GM21423 (cell line): ENCODE results near the gene PDGFA.
"Not testable (repeated sequence)": the region's sequence is repeated elsewhere in the genome, so short reads cannot be mapped to it uniquely, and the experiment has no call there.

Experiments used
- ATAC-seq: cut with Tn5 transposase; IDR thresholded peaks from one replicate; pipeline ENCODE4 v1.9.1; 2021; ENCODE audit warnings: mild to moderate bottlenecking, moderate library complexity; ENCODE audit not compliant: unreplicated experiment

Gene PDGFA

DNA sequence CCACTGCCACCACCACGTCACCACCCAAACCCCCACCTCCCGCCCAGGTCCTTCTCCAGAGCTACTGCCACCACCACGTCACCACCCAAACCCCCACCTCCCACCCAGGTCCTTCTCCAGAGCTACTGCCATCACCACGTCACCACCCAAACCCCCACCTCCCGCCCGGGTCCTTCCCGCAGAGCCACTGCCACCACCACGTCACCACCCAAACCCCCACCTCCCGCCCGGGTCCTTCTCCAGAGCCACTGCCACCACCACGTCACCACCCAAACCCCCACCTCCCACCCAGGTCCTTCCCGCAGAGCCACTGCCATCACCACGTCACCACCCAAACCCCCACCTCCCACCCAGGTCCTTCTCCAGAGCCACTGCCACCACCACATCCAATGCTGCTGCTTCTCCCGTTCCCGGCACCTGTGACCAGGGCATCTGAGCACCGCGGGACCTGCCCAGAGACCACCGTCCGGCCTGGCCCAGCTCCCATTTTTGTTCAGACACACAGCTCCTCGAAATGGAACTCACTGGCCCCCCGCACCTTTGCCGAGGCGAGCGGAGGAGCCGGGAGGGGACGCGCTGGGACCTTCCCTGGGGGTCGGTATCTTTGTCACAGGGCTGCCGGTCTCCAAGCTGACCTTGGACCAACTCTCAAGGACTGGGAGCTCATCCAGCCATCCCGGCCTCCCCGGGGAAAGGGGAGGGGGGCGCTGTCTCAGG lies 32.7 kb upstream of the PDGFA start:
- not testable (repeated sequence) for ATAC-seq

DNA sequence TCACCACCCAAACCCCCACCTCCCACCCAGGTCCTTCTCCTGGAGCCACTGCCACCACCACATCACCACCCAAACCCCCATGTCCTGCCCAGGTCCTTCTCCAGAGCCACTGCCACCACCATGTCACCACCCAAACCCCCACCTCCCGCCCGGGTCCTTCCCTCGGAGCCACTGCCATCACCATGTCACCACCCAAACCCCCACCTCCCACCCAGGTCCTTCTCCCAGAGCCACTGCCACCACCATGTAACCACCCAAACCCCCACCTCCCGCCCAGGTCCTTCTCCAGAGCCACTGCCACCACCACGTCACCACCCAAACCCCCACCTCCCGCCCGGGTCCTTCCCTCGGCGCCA lies 31.9 kb upstream of the PDGFA start:
- not testable (repeated sequence) for ATAC-seq

DNA sequence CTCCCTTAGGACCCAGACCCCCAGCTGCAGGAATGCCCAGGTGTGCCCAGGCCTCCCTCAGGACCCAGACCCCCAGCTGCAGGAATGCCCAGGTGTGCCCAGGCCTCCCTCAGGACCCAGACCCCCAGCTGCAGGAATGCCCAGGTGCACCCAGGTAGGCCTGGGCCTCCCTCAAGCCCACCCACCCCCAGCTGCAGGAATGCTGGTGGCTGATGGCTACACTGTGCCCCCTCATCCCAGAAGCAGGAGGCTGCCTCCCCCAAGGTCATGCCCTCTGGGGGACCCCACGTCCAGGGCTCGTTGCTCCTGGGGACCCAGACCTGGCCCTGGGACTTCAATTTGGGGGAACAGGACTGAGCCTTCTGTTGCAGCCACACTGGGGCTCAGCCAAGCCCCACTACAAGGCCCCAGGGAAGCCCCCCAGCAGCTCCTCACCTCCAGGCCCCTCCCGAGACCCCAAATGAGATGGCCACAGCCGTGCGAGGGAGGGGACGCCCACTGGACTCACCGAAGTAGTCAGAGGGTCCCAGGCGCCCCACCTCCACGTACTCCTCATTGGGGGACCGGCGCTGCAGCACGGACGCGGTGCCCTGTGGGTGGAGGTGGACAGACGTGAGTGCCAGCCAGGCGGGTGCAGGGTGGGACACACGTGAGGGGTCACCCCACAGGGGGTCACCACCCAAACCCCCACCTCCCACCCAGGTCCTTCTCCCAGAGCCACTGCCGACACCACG lies 31.4 kb upstream of the PDGFA start:
- no peak for ATAC-seq

DNA sequence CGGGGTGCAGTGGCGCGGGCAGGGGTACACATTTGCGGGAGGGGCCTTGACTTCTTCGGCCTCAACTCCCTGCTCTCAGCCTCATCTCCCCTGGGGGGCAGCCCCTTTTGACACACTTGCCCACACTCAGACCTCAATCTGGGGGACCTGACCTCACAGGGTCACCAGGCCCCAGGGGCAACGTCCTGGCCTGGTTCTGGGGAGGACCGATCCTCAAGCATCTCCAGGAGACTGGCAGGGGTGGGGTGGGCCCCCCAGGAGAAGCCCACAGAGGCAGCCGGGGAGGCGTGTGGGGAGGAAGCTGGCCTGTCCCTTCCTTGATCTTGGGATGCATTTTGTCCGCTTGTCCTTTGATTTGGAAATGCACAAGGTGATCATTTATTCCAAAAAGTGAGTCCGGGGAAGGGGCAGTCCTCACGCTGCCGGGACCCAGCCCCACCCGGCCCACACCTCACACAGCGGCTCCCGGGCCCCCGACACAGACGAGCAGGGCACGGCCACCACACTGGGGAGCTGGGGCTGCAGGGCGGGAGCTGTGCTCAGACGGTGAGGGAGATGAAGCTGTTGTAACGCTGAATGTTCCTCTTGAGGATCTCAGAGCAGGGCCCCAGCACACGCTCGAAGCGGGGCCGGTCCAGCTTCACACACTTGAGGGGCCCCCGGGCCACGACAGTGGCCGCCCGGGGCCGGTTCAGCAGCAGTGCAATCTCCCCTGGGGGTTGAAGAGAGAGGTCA lies 30.4 kb upstream of the PDGFA start:
- ATAC-seq, result no peak

DNA sequence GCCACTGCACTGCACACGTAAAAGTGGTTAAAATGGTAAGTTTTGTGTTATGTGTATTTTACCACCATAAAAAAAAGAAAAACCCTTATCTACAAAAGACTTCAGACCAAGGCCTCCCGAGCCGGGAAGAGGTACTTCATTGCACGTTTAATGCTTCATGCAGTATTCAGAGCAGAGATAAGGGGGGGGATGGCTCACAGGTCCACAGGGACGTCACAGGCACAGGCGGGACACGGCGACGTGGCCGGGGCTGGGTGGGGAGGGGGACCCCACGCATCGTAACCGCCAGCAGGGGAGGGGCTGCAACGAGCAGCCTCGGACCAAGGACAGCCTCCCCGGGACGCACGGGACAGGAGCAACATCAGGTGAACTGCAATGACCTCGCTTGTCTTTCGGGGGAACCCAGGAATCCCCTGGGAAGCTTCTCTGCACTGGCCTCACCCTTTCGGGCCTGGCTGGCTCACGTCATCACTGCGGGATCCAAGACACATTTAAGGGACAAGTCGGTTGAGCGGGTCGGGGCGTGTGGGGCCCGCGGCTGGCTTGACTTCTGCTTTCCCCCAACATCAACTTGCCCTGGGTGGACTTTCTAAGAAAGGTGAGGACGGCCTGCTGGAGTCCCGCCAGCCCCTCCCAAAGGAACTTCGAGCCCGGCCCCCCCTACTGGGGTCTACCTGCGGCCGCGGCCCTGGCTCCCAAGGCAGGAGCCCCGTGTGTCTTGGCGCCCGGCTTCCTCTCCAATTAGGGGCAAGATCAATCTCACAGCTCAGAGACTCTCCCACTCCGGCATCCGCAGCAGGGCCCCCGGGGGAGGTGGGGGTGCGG lies 29.6 kb upstream of the PDGFA start:
- no peak for ATAC-seq

DNA sequence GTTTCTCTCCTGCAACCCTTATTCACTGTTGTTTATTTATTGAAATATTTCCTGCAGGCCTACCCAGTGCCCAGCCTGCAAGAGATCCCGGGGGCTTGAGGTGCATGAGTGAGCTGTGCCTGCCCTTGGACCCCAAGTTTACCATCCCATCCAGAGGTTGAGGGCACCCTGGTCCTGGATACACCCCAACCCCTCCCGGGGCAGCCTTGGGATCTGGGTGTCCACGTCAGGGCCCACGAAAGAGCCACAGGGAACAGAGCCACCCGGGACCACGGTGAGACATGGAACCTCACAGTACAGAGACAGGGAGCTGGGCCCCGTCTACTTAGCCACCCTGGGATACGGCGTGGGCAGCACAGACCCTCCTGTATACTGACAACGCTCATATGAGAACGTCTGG lies 28.8 kb upstream of the PDGFA start:
- no peak for ATAC-seq

DNA sequence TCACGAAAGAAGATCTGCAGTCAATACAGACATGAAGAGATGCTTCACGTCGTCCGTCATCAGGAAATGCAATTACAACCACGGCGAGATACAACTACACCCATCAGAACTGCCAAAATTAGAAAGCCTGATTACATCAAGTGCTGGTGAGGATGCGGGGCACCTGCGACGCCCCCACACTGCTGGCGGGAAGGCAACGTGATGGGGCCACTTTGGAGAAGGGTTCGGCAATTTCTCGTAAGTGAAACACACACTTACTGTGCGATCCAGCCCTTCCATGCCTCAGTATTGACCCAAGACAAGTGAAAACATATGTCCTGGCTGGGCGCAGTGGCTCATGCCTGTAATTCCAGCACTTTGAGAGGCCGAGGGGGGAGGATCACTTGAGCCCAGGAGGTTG lies 25.8 kb upstream of the PDGFA start:
- ATAC-seq, result no peak

DNA sequence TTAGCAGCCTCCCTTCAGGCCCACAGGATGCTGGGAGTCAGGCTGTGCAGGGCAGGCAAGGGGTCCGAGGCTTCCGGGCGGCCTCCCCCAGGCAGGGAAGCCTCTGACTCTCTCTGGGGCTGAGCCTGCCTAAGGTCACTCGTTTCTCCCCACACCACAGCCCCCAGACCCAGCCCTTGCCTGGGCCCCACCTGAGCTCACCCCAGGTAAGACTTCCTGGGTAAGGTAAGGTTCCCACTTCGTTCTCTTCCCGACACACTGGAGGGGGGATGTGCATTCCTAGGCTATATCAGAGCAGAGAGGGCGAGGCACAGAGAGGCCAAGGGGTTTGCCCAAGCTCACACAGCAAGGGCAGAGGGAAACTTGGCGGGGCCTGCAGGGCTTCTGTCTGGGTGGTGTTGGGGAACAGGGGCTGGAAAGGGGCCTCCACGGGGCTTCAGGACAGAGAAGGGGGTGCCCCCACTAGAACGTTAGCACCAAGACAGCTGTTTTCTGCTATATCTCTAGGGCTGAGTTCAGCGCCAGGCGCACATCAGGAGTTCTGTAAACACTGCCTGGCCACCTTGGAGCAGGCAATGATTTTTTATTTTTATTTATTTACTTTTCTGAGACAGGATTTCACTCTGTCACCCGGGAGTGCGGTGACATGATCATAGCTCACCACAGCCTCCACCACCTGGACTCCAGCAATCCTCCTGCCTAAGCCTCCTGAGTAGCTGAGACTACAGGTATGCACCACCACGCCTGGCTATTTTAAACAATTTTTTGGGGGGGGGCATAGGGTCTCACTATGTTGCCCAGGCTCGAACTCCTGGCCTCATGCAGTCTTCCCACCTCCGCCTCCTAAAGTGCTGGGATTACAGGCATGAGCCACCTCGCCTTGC lies 24.9 kb upstream of the PDGFA start:
- no peak for ATAC-seq

DNA sequence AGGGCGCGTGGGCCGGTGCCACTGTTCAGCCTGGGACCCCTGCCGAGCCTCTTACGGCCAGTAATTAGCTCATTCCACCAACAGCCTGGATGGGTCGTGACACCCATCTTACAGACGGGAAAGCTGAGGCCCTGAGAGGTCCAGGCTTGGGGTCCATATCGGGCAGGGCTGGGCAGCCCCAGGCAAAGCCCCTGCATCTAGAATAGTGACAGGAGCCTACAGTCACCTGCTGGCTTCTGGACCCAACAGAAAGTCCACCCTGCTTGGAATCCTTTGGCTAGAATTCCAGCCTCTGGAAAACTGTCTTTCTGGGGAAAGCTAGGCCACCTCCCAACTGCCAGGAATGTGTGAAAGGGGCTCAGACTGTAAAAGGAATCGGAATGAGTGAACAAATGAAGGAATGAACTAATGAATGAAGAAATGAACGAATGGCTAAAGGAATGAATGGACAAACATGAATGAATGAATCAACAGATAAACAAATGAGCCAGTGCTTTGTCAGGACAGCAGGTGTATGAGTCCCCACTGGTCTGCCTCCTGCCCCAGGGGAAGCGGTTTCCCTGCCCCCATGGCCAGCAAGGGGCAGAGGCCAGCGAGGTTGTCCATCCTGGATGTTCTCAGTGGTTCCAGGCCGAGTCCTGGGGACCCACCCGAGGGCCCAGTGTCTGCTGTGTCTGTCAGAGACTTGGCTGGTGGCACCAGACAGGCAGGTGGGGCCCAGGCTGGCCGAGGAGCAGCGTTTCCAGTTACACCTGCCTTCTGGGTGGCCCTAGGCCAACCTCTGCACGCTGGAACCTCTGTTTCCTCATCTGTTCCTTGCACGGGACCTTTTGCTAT lies 24.1 kb upstream of the PDGFA start:
- no peak for ATAC-seq

DNA sequence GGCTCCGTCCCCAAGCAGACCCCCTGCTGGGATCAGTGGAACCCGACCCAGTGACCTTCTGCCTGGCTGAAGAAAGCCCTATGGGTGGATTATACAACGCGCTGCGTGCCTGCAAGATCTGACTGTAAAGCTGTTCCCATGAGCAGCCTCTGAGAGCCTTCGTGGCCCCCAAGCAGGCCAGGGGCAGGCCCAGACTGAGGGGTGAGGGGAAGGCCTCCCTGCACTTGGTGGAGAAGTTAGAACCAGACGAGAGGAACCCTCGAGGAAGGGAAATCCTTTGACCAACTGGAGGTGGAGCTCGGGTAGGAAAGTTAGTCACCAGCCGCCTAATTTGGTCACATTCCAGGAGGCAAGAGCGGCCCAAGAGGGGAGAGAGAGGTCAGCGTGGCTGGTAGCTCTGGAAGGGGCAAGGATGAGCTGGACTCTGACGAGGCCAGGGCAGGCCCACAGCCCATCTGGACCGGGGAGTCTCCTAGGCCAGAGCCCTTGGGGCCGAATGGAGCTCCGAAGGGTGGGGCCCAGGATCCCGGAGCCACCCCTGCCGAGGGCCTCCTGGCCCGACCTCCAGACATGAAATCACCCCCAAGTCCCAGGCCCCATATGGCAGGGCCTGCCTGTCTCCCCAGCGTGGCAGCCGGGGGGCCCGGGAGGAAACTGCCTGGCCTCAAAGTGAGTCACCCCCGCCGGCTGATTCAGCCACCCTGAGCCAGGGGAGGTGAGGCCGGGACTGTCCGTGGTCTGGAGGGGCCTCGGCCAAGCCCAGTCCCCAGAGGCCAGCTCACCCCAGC lies 23.3 kb upstream of the PDGFA start:
- no peak for ATAC-seq

DNA sequence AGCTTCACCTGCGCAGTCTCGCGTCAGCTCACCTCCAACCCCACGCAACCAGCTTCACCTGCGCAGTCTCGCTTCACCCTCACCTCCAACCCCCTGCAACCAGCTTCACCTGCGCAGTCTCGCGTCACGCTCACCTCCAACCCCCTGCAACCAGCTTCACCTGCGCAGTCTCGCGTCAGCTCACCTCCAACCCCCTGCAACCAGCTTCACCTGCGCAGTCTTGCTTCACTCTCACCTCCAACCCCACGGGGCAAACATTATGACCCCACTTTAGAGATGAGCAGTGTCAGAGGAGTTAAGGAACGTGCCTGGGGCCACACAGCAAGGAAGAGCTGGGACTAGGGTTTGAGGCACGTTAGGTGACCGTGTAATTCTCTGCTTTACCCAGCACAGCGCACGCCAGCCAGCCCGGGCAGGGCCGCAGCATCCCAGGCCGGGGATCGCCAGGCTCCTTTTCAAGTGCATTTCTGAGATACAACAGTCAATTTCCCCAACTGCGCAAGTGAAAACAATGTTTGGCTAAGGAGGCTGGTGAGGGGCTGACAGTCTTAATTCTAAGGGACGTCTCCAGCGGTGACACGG lies 22.6 kb upstream of the PDGFA start:
- no peak for ATAC-seq

DNA sequence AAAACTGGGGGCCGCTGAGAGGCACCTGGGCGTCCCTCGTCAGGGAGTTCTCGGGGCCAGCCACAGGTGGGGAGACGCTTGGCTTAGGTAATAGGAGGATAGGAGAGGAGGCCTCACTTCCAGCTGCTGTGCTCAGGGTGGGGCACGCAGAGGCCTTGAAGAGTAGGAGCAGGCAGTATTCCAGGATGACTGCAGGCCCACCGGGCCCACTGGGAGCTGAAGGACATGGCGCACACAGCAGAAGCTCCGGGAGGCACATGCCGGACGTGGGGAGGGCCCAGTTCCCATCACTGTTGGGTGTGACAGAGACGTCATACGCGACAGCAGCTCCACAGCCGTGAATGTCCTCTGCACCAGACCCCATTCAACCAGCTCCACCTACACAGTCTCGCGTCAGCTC lies 22.0 kb upstream of the PDGFA start:
- ATAC-seq, result no peak

DNA sequence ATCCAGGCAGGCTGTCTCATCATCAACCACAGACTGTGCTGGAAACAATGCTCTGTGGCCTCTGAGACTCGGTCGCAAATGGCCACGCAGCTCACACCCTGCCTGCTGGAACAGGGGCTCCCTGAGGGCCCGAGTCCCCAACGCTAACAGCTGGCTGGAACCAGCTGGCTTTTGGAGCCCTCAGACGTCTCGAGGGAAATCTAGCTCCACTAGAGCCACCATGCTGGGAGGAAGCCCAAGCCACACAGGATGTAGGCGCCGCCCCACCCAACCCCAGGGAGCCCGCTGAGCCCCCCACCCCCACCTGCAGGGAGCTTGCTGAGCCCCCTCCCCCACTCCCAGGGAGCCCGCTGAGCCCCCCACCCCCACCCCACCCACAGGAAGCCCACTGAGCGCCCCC lies 21.4 kb upstream of the PDGFA start:
- no peak for ATAC-seq

DNA sequence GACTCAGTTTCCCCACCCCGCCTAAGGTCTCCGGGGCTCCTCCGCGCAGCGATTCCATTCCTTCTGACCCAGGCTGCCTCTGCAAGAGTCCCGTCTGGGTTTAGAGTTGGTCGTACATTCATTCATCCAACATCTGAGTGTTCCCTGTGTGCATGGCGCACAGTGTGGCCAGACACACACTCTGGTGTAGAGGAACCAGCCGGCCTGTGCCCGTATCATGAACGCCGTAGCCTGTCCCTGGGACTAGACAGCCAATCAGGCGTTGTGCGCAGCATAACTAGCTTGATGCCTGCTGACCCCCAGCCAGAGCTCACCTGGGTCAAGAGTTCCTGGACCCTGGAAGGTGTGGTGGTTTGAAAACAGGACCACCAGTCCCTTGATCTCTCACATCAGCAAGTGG lies 20.9 kb upstream of the PDGFA start:
- no peak for ATAC-seq

DNA sequence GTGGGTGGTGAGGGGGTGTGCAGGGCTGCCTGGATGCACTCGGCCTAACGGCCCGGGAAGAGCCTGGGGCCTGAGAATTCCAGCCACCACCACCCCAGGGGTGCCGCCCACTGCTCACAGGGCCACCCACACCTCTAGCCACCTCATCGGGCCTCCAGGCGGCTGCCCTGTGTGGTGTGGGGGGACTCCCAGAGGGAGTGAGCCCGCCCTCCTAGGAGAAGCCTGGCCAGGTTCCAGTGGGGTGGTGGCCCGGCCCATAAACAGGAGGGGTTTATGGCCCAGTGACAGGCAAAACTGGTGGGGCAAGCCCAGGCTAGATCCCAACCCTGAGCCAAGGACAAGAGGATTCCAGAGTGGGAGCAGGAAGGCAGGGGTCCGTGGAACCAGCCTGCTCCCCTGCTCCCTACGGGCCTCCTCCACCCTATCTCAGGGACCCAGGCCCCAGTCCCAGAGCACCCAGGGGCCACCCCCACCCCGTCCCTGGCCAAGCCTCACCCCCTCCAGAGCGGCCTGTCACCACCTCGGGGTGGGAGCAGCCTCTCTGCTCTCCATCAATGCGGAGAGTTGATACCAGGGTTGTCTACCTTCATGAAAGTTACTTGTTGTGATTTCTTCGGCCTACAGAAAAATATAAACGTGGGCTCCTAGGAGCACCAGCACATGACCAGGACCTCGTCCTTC lies 20.2 kb upstream of the PDGFA start:
- no peak for ATAC-seq

DNA sequence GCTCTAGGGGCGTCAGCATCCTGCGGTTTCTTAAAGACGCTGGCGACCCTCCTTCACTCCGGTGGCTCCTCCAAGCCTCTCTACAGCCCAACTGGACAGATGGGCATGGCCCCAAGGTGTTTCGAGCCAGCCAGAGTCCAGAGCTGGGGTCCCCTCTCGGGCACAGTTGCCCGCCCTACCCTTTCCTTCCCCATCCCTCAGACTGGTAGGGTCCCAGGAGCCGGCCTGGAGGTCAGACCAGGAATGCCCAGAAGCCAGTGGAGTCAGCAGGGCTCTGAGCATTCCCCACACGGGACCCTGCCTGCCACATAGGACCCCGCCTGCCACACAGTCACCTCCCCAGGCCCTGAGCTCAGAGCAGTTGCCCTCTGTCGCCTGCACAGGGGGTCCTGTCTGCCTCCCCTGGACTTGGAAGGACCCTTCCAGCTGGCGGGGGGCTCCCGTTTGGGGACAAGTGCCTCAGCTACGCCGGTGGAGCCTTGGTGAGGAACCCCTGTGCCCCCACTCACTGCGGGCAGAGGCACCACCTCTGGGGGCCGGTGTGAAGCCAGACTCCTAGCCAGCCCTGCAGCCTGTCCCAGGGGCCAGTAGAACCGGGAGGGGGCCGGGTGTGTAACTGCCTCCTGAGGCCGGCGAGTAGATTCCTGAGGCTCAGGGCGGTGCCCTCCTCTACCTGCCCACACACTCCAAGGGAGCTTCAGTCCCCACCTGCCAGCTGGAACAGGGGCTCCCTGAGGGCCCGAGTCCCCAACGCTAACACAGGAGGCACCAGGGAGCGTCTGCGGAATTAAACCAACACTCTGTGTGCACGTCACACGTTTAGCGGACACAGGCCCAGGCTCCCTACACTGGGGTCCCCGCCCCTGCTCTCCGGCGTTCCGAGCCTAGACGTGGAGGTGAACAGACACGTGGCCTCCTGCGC lies 19.4 kb upstream of the PDGFA start:
- ATAC-seq, result no peak
